HG03159 (cell line): ENCODE data around the gene DUOX2.
"Not testable (repeated sequence)": the region's sequence is repeated elsewhere in the genome, so short reads cannot be mapped to it uniquely, and the experiment has no call there.

Experiments used
- ATAC-seq: cut with Tn5 transposase; IDR thresholded peaks from one replicate; pipeline ENCODE4 v1.9.1; 2021; ENCODE audit warnings: mild to moderate bottlenecking, moderate library complexity; ENCODE audit not compliant: unreplicated experiment

Gene DUOX2

DNA sequence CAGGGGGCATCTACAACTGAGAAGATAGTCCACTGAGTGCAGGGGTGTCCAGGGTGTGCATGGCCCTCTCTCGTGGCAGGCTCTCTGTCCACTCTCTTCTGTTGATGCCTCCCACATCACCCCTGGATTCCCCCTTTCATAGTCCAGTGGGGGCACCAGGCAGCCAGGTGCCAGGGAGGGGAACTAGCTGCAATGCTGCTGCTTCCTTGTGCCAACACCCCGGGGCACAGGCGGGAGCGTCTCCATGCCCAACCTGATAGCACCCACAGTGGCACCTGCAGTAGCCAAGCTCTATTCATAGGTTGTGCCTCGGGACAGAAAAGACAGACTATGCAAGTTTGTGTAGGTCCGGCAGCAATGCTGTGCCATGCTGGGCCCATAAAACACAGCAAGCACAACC is 11.7 kb downstream of the DUOX2 start:
- ATAC-seq = no peak

DNA sequence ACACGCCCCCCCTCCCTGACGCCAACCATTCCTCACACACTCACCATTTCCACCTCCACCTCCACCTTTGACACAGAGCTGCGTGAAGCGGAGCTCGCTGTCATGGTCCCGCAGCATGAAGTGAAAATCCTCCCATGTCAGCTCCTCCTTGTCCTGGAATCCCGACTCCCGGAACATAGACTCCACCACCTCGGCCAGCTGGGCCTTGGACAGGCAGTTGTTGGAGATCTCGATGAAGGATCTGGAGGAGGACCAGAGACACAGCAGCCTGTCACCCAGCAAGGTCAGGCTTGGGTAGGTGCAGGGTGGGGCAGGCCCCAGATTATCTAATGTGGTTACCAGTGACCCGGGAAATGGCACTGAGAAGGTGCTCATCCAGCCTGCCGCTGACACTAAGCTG is 12.2 kb downstream of the DUOX2 start:
- no peak for ATAC-seq

DNA sequence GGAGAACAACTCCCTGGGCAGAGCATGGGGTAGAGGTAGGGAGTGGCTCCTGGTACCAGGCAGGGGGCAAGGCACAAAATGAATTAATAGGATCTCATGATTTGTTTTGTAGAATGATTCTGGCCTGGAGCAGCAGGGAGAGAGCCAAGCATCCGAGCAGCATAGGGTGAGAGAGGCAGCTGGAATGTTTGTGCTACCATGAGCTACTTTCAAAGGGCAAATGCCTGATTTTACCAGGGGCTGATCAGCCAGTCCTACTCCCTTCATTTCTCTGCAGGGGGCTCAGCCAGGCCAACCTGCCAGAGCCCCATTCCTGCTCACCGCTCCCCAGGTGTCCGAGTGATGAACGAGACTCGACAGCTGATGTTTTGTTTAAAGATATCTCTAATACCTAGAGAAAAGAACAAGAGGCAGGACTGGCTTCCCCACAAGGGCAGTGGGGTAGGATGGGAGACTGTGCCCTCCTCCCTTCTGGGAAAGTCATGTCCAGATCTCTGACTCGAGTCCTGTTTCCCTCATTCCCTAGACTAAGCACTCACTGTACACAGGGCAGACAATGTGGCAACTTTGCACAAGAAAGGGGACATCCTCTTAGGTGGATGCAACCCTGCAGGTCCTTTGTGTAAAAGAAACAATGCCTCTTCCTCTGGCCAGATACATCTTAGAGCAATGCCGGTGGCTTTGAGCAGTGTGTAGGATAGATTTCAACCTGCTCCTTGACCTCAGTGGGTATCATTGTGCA is 12.9 kb downstream of the DUOX2 start:
- no peak for ATAC-seq

DNA sequence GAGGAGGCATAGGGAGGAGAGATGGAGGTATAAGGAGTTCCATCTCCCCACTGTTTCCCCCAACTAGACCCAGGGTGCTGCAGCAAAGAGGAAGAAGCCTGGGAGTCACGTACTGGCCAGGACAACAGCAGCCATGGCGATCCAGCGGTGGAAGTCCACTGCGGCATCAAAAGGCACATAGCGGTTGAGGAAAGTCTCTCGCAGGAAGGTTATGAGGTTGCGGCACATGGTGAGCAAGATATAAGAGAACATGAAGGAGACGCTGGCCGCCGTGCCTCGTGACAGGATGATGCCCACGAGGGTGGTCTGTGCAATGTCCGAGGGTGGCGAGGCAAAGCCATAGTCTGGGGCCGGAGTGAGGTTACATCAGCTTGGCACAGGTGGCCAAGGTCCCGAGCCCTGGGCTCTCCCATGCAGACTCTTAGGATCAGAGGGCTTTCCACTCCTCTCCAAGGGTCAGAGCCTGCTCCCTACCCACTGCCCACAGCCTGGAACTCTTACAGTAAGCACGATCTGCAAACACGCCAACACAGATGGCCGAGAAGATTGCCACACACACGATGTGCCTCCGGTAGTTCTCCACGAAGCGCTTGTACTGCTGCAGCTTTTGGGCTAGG is 14.3 kb downstream of the DUOX2 start:
- ATAC-seq = no peak

DNA sequence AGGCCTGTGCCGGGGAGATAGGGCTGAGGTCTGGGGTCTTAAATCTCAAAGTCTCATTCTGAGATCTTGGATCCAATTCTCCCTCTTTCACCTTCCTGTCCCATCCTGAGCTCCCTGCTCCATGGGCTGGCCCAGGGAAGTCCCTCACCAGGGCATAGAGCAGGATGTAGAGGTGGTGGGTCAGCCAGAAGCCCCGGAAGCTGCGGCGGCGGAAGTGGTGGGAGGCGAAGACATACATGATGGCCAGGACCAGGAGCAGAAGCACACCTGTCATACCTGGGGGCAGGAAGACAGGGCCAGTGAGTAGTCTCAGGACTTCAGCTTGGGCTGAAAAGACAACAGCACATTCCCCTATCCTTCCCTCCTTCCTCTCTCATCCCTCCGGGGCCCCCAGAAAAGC is 16.5 kb downstream of the DUOX2 start:
- ATAC-seq = no peak

DNA sequence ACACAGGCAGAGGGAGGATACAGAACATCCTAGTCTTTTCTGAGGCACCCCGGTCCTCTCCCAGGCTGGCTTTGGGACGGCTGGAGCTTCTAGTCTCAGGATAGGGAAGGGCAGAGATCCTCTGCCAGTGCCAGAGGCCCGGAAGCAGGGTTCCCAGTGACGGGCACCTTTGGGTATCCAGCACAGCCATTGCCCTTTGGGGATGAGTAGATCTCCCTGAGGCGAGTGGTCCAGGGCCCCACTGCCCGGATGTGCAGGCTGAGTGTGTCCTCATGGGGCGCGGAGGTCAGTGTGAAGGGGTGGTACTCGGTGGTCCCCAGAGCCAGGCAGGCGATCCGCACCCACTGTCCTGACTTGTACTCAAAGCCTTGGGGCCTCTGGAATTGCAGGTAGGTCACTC is 18.3 kb downstream of the DUOX2 start:
- ATAC-seq = no peak

DNA sequence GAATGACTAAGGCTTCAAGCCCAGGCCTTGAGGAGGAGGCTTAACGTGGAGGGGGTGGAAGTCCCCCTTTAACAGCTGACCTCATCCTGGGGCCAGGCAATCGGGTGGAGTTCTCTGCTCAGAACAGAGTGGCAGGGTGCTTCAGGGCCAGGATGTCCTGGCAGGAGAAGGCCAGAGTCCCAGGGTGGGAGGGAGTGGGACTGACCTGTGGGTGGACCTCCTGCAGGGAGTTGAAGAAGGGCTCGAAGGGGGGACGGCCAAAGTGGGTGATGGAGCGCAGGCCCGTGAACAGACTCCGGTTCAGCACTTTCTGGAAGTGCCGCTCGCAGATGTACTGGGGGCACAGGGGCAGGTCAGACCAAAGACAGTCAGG is 19.6 kb downstream of the DUOX2 start:
- no peak for ATAC-seq

DNA sequence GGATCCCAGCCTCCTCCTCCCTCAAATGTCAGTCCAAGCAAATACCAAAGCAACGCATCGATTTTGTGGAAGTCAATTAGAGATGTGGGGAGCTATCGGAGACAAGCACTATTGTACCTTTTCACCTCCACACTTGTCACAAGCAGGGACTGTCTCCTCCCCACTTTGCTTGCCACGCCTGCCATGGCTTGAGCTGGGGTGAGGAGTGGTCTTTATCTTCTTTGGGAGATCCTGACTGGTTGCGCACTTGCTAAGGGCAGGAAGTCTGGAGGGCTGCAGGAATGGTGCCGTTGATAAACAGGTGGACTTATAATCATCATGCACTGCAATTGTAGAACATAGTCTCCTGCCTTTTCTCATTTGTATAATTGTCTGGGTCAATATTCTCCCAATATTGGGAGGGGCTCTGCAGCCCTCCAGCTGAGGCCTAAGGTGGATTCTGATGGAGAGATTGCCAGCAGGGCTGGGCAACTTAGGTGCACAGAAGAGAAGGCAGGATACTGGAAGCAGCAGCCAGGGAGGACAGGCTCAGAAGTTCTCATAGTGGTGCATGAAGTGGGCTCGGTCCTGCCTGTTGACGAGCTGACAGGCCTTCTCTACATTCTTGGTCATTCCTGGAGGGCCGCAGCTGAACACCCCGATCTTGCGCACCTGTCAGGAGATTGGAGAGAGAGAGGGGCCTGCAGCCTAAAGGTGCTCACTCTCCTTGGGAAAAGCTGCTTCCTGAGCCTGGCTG is 20.2 kb downstream of the DUOX2 start:
- no peak for ATAC-seq

DNA sequence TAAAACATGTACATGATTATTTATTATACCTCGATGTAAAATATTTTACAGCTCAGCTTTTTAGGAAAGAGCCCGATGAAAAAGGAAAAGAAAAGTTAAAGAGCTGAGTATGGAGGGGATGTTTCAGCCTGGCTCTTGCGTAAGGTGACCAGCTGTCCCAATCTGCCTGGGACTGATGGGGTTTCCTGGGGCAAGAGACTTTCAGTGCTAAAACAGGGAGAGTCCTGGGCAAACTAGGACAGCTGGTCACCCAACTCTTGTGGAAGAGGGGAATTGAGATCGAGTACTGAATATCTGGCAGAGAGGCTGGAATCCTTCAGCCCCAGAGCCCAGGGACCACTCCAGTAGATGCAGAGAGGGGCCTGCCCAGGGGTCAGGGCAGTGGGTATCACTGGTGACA is 21.0 kb downstream of the DUOX2 start:
- no peak for ATAC-seq

DNA sequence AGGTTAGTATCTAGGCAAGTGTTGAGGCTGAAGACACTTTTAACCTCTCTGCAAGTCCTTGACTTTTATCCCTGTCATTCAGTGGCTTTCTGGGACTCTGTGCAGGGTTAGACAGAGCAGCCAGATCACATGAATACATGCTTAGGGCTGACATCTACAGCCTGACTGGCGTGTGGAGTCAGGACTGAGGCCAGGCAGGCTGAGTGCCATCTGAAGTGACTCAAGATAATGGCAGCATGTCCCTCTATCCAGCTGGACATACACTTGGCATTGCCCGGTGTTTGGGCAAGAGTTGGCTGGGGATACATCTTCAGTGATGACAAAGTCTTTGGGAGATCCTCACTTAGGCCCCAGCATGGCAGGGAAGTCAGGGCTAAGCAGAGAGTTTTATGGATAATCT is 22.4 kb downstream of the DUOX2 start:
- no peak for ATAC-seq

DNA sequence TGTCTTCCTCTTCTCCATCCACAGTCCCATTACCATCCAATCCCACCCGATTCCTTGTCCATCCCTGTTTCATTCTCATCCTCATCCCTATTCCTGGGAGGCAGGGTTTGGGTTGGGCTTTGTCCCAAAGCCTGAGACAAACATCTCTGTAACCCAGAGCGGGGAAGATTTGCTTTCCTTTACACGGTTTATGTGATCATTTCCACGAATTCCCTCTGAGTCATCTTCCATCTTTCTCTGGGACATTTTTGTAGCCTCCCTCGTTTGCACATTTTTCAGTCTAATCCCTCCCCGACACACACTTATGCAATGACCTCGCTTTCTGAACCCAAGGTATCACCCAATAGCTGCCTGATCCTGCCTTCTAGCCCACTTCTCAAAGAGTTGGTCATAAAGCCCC is 22.8 kb downstream of the DUOX2 start:
- no peak for ATAC-seq

DNA sequence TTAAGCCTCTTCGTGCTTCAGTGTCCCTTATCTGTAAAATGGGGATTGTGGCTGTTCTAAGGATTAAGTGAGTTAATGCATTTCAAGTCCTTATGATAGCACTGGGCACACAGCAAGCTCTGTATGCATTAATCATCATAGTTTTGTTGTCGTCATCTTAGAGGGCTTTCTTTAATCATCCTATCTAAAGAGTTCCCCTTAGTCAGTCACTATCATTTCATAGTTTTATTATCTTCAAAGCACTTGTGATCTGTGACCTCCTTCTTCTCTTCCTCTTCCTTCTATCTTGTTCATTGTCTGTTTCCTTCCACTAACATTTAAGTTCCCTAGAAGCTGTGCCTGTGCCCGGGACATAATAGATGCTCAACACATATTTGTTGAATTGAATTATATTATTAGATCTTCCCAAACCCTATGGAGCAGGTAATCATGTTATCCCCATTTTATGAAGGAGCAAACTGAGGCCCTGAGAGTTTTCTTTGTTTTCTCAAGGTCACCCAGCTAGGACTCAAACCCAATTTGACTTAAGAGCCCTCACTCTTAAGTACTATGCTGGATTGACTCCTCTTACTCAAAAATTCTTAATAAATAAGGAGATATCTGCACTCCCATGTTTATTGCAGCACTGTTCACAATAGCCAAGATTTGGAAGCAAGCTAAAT is 24.1 kb downstream of the DUOX2 start:
- no peak for ATAC-seq

DNA sequence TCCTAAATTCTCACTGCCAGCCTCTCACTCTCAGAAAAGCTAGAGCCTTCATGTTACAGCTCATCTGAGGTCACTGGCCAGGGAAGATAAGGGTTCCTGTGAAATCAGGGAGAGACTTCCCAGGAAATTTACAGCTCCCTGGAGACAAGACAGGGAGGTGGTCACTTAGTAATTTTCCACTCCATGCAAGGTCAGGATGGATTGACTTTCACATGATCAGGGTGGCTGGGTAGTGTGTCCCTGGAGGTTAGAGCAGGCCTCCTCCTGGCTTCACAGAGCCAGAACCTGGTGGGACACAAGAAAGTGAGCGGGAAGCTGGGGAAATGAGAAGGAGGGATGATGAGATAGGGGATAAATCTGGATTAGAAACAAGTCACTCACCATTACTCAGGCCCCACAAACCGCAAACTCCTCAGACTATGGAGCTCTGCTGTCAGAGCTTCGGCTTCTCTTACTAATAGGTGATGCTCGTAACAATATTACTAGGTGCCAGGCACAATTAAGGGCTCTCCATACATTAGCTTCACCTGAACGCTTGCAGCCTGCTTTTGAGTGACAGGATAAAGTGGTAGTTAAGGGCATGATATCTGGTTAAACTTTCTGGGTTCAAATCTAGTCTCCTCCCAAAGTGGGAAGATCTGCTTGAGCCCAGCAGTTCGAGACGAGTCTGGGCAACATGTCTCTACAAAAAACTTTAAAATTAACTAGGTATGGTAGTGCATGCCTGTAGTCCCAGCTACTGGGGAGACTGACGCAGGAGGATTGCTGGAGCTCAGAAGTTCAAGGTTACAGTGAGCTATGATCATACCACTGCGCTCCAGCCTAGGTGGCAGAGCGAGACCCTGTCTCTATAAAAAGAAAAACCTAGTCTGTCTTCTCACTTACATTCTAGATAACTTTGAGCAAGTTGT is 24.9 kb downstream of the DUOX2 start:
- no peak for ATAC-seq

DNA sequence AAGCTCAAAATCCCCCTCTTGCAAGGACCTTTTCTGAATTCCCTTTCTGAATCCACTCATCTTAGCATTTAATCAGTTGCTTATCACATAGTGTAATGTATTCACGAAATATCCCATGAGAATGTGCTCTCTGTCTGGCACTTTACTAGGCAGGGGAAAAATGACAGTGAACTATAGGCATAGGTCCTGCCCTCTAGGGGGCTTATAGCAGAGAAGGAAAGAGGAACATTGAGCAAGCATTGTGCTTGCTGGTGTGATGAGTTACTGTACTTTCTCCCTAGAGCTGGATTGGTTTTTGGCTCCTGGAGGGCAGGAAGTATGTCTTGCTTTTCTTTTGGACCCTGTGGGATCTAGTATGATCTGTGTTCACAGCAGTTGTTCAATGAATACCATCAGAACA is 26.5 kb downstream of the DUOX2 start:
- ATAC-seq = no peak

DNA sequence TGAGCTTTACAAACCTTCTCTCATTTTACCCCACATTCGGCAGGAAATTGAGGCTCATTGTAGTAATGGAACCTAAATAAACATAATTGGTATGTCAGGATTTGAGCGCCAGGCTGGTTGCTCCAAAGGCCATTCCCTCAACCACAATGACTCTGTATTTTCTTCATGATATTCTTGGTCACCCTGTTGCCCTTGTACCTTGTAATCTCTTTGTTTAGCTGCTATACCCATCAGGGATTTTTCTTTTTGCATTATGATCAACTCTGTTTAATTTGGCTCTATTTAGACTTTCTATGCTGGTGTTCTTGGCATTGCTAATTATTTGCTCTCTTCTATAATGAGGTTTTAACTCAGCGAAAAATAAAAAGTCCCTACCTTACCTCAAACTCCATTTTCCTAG is 29.8 kb downstream of the DUOX2 start:
- no peak for ATAC-seq

DNA sequence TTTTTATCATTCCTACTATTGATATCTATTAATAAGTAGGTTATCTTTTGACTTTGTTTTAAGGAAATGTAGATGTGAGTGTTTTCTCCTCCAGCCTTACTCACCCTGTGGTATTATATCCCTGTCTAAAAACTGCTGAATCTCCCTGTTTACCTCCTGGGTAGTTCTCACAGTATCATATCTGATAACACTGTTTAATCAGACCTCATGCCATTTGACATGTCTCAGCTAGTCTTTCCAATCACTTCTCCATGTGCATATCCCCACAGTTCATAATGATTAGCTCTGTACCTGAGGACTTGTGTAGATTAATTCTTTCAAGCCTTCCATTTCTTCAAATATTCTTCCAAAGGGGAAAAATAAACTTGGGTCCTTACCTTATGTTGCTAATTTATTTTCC is 30.7 kb downstream of the DUOX2 start:
- no peak for ATAC-seq

DNA sequence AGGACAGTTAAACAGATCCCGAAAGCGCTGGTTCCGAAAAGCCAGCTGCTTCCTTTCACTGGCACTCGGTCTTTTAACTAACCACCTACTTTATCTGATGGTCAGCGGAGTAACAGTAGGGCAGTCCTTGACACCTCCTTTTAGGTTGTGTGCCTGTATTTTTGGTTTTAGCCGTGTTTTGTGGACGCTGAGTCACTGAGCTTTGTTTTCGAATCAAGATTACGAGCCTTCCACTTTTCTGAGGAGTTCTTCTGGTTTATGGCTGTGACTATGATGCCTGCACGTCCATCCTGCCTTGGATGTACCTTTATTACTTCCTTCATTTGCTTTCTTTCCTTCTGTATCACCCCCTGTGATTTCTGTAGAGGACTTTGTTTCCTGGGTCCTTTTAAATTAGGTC is 31.6 kb downstream of the DUOX2 start:
- not testable (repeated sequence) for ATAC-seq

DNA sequence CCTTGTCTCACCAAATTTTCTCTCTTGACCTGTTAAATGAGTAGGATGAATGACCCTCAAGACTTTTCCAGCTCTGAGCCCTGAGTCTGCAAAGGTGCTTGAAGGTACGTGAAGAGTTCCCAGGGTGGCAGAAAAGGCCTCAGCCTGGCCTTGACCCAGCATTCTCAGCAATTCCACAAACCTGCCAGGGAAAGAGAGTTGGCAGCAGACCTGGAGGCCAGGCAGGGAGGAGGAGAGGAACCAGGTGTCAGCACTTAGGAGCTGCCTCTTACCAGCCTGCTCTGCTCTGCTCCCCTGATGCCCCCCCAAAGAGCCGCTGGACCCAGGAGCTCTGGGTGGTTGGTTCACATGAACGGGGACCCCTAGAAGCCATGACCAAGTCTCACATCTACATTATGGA is 33.4 kb downstream of the DUOX2 start:
- not testable (repeated sequence) for ATAC-seq

DNA sequence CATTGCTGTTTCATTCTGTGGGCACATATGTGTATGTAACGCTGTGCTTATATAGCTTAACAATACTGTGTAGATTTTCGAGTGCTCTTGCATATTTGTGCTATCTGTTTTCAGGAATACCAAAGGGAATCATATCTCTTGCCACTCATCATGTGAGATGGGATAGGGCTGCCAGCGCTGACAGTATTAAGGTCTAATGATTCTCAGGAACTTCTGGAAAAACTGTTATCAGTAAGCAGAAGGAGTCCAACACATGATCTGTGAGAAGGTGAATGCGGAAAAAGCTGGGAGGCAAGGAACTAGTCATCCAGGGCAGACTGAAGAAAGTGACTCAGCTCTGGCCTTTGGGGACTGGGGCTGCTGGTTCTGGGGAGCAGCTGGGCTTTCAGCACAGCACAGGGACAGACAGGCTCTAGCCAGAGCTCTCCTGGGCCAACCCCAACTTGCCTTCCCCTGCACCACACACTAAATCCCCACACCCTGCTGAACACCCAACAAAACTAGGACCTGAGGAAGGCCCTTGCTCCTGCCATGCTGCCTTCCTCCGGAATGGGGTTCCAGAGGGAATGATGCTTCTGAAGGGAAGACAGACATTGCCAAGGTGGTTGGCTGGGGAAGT is 34.2 kb downstream of the DUOX2 start:
- not testable (repeated sequence) for ATAC-seq

DNA sequence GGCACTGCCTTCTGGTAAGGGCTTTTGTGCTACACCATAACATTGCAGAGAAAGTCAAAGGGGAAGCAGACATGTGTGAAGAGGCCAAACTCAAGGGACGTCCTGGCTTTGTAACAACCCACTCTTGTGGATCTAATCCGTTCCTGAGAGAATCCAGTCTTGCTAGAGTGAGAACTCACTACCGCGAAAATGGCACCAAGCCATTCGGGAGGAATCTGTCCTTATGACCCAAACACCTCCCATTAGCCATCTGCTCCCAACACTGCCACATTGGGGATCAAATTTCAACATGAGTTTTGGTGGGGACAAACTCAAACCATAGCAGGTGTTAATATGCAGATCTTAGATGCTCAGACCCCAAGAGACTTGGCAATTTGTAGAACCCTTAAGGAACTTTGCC is 34.8 kb downstream of the DUOX2 start:
- ATAC-seq = not testable (repeated sequence)
